GM19438 (cell line): ENCODE data around the gene CACNA1S.

Source experiments
- ATAC-seq: cut with Tn5 transposase; IDR thresholded peaks from one replicate; pipeline ENCODE4 v1.9.1; 2021; ENCODE audit warnings: low read depth; ENCODE audit not compliant: unreplicated experiment

Gene CACNA1S

GRCh38 chr1:201019321-201019977, 92.8 kb downstream of the CACNA1S start:
- peak; percentile 50 for ATAC-seq

- ATAC-seq = no peak
These were observed 94.4 kb downstream of the CACNA1S start for GRCh38 chr1:201017828-201018163.

GRCh38 chr1:201016943-201017827, 95.0 kb downstream of the CACNA1S start:
- no peak for ATAC-seq

DNA sequence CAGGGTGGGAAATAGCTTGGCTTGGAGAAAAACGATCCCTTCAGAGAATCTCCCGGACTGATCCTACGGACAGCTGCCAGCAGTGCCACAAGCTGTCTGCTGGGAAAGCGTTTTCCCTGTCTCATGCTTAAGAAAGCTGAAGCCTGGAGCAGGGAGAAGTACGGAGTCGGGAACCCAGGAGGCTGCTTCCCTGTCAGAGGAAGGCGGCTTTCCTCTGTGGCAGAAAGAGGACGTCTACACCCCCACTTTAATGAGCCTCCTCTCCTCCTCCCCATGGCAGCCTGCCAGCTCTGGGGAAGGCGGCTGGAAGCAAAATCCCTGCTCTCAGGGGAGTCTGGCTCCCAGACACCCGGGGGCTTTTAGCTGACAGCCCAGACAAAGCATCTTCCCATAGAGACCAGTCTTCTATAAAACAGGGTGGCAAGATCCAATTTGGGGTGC, 96.0 kb downstream of the CACNA1S start:
- ATAC-seq = no peak

DNA sequence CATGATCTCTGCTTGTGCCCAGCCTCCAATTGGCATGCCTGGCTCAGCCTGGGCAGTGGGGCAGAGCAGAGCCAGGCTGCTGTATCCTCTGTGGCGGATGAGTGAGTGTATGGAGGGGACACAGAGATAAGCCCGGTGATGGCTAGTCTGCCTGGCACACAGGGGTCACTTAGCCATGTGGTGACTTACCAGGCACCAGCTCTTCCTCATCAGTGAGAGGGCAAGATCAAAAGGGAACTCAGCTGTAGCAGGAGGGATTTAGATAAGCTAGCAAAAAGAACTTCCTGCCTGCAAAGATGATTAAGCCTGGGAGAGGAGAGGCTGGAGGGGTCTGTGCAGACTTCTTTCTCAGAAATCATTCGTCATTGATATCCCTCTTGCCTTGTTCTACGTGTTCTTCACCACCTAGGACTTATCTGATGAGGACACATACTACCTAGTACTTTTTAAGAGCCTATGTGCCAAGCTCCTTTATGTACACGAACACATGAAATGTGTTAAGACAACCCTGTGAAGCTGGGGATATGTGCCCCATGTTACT, 96.6 kb downstream of the CACNA1S start:
- ATAC-seq = no peak

GRCh38 chr1:201014816-201015200, 97.4 kb downstream of the CACNA1S start:
- ATAC-seq = no peak

GRCh38 chr1:201013991-201014815, 98.0 kb downstream of the CACNA1S start:
- ATAC-seq = no peak

DNA sequence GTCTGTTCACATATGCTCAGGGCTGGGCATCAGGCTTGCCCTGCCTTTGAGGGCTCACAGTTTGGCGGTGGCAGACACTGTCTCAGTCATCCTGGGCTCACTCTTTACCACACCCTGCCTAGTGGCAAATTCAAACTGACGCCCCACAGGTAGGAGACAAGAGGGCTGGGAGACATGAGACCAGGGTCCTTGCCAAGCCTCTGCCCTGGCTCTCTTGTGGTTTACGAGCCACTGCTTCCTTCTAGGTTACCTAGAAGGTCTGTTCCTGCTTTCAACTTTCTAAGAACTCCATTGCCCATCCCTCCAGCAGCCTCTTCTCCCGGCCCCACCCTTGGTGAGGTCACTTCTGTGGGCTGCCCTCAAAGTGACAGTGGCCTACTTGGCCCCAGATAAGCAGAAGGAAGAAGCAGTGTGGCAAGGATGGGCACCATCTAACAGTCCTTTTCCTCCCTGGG, 99.2 kb downstream of the CACNA1S start:
- no peak for ATAC-seq

- no peak for ATAC-seq
These were observed 100.6 kb downstream of the CACNA1S start for GRCh38 chr1:201011616-201012015.

DNA sequence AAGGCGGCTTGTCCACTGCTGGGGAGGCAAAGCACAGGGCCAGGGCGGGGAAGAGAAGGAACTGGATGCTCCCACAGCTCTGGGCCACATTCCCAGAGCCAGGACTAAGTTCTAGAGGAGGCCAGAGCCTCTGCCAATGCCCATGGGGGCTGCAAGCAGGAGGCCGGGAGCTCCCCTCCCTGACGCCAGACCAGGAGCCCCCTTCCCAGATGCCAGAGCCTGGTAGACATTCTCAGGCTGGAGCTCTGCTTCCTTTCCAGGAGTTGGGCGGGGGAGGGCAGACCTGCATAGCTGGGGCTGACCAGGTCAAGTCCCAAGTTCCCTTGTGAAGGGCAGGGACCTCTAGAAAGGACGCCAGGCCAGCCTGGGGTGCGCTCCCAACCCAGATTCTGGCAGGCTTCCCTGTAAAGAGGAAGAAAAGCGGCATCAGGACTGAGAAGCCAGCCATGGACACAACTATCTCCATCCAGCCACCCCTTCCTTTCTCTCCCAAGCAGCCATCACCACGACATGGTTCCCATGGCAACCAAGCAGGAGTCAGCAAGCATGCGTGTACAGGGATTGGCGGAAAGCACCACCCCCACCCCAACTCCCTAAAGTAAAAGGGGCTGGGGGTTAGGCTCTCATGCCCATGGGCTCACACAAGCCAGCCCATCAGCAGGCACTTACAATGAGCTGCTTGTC, 102.1 kb downstream of the CACNA1S start:
- ATAC-seq = no peak

DNA sequence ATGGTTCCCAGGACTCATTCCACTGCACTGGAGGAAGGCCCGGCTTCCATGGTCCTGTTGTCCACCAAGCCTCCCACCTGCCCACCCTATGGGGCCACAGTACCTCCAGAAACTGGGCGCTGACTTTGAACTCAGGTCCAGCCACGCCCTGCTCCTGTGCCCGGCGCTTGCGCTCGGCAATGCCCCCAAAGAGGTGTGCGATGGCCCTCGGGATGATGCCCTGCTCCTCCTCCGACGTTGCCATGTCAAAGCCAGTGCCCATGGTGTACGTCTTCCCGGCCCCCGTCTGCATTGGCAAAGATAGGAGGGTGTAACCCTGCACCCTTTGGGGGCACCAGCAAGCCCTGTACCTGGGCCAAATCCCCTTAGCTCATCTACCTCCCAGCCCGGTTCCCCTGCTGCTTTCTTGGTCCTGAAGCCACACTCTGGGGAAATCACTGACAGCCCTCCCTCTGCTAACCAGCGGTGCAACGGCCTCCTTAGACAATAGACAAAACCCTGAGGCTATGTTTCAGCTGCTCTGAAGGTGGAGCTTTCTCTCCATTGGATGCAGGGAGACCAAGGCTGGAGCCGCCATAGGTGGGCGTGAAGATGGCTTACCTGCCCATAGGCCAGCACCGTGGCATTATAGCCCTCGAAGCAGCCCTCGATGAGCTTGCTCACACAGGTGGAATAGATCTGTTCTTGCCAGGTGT, 103.4 kb downstream of the CACNA1S start:
- no peak for ATAC-seq

- ATAC-seq = no peak
These were observed 104.7 kb downstream of the CACNA1S start for GRCh38 chr1:201007481-201007880.

- ATAC-seq = no peak
These were observed 105.8 kb downstream of the CACNA1S start for GRCh38 chr1:201006450-201006849.

DNA sequence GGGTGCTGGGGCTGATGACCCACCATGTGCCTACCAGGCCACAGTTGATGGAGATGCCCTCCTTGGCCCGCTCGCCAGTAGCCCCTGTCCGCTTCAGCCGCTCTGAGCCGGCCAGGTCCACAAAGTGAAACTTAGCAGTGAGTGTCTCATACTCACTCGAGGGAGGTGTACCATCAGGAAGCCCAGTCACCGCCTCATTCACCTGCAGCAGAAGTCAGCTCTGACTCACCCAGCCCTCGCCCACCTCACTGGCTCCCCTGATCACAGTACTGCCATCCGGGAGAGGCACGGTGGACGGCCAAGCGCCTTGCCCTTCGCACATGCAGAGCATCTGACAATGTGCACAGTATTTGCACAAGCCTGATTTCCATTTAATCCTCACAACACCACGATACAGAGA, 107.5 kb downstream of the CACNA1S start:
- no peak for ATAC-seq

DNA sequence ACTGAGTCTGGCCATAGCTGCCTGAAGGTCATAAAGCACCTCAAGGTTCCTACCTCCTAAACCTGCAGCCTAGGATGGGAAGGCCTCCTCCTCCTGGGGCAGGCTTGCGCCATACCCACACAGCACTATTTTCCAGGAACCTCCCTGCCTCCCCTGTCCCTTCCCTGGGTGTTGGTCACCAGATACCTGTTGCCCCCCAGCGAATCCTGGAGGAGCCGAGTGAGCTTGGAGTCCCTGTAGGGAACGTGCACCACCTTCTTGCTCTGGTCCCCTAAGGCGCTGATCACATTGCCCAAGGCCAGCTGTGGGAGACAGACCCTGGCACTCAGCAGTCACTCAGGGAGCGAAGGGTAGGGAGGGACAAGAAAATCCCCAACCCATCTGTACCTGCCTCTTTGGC, 108.1 kb downstream of the CACNA1S start:
- ATAC-seq = no peak

DNA sequence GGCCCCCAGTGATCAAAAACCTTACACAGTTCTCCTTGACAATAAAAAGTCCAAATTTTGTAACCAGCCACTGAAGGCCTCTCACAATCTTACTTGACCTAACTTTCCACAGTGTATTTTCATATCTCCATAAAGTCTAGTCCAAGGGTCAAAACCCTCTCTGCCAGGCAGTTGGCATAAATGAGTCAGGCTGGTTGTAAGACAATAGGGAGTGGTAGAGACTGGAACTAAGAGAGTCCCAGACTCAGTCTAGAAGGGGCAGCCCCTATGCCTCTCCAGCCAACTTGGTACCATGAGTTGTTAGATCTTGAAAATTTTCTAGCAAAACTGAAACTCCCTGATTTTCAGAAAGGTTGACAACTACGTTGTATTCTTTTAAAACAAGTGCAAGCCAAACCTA, 109.7 kb downstream of the CACNA1S start:
- no peak for ATAC-seq

DNA sequence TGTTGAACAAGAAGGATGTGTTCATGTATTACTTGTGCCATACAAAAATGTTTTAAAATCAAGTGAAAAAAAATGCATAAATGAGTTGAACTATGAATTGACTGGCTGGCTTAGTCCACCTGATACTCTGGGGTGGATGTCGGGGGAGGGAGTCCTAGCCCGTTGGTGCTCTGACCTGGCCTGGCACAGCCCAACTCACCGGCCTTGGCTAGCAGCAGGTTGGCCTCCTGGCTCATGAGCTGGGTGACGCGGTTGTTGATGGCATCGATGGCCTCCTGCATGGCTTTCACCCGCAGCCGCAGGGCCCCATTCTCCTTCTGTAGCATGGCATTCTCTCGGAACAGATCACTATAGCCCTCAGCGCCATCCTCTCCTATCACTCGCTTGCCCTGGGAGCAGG, 110.3 kb downstream of the CACNA1S start:
- ATAC-seq = no peak

- ATAC-seq = no peak
These were observed 111.8 kb downstream of the CACNA1S start for GRCh38 chr1:201000391-201000790.

- no peak for ATAC-seq
These were observed 112.6 kb downstream of the CACNA1S start for GRCh38 chr1:200999667-201000066.

- ATAC-seq = no peak
These were observed 113.9 kb downstream of the CACNA1S start for GRCh38 chr1:200998323-200998722.
